ENCODE measurements around the gene PTPN4. TPM values are rescaled to one million over a fixed set of nuclear protein-coding genes. Genes with fewer than 3 reads are reported as not detected.

The PTPN4 gene
- total RNA-seq, 4 donors from 2014 or later = 23.3 to 45.4 (median 39.1) TPM

GRCh38 chr2:119888680-119889079 is 129.0 kb downstream of the PTPN4 start:
- TF ChIP-seq, protein P1, sequence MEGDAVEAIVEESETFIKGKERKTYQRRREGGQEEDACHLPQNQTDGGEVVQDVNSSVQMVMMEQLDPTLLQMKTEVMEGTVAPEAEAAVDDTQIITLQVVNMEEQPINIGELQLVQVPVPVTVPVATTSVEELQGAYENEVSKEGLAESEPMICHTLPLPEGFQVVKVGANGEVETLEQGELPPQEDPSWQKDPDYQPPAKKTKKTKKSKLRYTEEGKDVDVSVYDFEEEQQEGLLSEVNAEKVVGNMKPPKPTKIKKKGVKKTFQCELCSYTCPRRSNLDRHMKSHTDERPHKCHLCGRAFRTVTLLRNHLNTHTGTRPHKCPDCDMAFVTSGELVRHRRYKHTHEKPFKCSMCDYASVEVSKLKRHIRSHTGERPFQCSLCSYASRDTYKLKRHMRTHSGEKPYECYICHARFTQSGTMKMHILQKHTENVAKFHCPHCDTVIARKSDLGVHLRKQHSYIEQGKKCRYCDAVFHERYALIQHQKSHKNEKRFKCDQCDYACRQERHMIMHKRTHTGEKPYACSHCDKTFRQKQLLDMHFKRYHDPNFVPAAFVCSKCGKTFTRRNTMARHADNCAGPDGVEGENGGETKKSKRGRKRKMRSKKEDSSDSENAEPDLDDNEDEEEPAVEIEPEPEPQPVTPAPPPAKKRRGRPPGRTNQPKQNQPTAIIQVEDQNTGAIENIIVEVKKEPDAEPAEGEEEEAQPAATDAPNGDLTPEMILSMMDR (IDR thresholded peaks at IDR 0.05; ENCODE audit: low read depth) = no peak

DNA sequence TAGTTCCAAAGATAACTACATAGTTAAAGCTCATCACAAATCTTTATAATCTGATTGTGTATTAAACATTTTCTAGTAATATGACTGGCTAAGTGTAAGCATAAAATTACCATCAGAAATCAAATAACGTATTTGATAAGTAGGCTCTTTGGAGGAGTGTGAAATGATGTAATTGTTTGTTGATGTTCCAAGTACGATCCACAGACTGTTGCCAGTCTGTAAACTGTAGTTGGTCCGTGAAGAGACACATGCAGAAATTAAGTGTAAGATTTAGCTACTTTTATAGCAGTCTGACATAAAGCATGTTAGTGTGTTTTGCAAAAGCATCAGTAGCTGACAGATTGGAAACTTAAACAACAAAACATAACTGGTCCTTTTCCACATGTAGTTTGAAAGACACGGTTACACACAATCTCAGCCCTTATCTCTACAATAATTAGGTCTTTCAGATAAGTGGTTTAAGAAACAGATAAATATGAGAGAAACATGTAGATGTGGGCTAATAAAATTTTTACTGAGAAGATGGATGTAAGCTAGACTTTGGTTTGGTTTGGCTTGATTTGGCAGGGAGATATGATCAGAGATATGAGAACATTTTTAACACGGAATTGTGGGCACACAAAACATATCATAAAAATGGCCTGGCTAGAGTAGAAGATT is 138.1 kb downstream of the PTPN4 start:
- TF ChIP-seq, protein P1 (IDR thresholded peaks at IDR 0.05; ENCODE audit: low read depth) = no peak

DNA sequence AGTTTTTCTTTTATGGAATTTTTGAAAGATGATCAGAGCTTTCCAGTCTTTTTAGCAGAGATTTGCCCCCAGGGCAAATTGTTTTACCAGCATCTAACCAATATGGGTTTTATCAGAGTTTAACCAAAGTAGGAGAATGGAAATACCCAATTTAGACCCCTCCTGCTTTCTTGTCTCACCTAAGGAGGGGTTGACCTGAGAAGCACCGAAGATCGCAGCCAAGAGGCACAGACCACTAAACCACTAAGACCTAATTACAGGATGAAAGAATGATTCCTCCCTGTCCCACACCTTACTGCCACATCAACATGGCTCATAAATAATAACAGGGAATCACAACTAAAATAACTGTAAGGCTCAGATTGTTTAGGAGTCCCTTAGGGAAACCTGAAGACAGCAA is 141.3 kb downstream of the PTPN4 start:
- TF ChIP-seq, protein P1 (IDR thresholded peaks at IDR 0.05; ENCODE audit: low read depth) = no peak

GRCh38 chr2:119910566-119910965 is 150.8 kb downstream of the PTPN4 start:
- TF ChIP-seq, protein P1 (IDR thresholded peaks at IDR 0.05; ENCODE audit: low read depth) = no peak

- TF ChIP-seq, protein P1 (IDR thresholded peaks at IDR 0.05; ENCODE audit: low read depth) = no peak
Measured at GRCh38 chr2:119914266-119914665, 154.5 kb downstream of the PTPN4 start.

GRCh38 chr2:119921825-119922224 is 162.1 kb downstream of the PTPN4 start:
- TF ChIP-seq, protein P1 (IDR thresholded peaks at IDR 0.05; ENCODE audit: low read depth) = no peak

DNA sequence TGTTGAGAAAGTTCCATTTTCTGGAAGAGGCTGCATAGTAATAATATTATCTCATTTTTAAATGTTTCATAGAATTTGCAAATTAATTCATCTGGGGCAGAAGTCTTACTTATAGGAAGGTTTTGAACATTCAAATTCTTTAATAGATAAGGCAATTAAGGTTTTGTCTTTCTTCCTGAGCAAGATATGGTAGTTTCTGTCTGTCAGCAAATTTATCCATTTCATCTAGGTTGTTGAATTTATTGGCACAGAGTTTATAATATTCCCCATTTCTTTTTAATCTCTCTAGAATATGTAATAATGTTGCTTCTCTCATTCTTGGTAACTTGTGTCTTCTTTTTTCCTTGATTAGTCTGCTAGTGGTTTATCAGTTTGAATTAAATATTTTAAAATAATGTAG is 163.0 kb downstream of the PTPN4 start:
- TF ChIP-seq, protein P1 (IDR thresholded peaks at IDR 0.05; ENCODE audit: low read depth) = no peak

Data from subcutaneous adipose tissue (tissue), 4 donors.